HEK293 (cell line): ENCODE data around the gene TTC23L.

Experiments
- CTCF ChIA-PET: fragments of 350-600 bp; formaldehyde crosslinking; extraction: SDS; loops from one replicate; lab custom pipeline; 2021; ENCODE audit warnings: antibody characterized with exemption; lab: Yijun Ruan, JAX
- POLR2A ChIA-PET: fragments of 300-600 bp; formaldehyde crosslinking; extraction: SDS; loops from one replicate; lab custom pipeline; 2020; ENCODE audit warnings: antibody characterized with exemption, inconsistent platforms; lab: Yijun Ruan, JAX
- H3K27ac ChIP-seq: fragments of 200-500 bp; sonication (Bioruptor generic); 2 replicates; pipeline ENCODE4 v1.5.1; 2014; ENCODE audit warnings: low read depth, low read length, control low read depth, inconsistent platforms; ENCODE audit errors: extremely low read depth
- H3K36me3 ChIP-seq, 2 experiments: fragments of 200-500 bp in 1 of 2; sonication (Bioruptor generic) in 1 of 2; 1 replicate in 1 of 2; 2 replicates in 1 of 2; pipeline ENCODE4 v1.5.1; 2014 to 2017; ENCODE audit warnings: inconsistent platforms in 2 of 2, low read length in 2 of 2; ENCODE audit not compliant: control insufficient read depth in 2 of 2, insufficient read depth in 1 of 2
- H3K4me1 ChIP-seq: fragments of 200-500 bp; sonication (Bioruptor generic); 2 replicates; pipeline ENCODE4 v1.5.1; 2014; ENCODE audit warnings: mild to moderate bottlenecking, low read length, inconsistent platforms; ENCODE audit not compliant: control insufficient read depth, insufficient read depth
- H3K4me3 ChIP-seq: 2 replicates; pipeline ENCODE4 v1.5.1; 2011; ENCODE audit warnings: low read depth, mild to moderate bottlenecking, control low read depth, low read length, moderate library complexity
- H3K9me3 ChIP-seq: fragments of 200-500 bp; sonication (Bioruptor generic); 2 replicates; pipeline ENCODE4 v1.5.1; 2014; ENCODE audit warnings: low read depth, low read length, inconsistent platforms; ENCODE audit not compliant: control insufficient read depth, insufficient read depth
- BCL6B ChIP-seq: fragments of 450-650 bp; formaldehyde crosslinking; IDR thresholded peaks from 2 replicates; pipeline ENCODE4 v1.5.1; 2017; ENCODE audit warnings: missing biosample characterization, missing genetic modification characterization
- GFI1B ChIP-seq: fragments of 450-650 bp; formaldehyde crosslinking; IDR thresholded peaks from 2 replicates; pipeline ENCODE4 v1.5.1; 2016; ENCODE audit warnings: missing biosample characterization, missing genetic modification characterization
- HIC1 ChIP-seq: fragments of 450-650 bp; formaldehyde crosslinking; IDR thresholded peaks from 2 replicates; pipeline ENCODE4 v1.5.1; 2016; ENCODE audit warnings: missing biosample characterization, missing genetic modification characterization
- REPIN1 ChIP-seq: fragments of 450-650 bp; formaldehyde crosslinking; IDR thresholded peaks from 2 replicates; pipeline ENCODE4 v1.5.1; 2017; ENCODE audit warnings: missing biosample characterization, missing genetic modification characterization, low read depth
- SP2 ChIP-seq: fragments of 450-650 bp; formaldehyde crosslinking; IDR thresholded peaks from 2 replicates; pipeline ENCODE4 v1.5.1; 2016; ENCODE audit warnings: missing biosample characterization, missing genetic modification characterization
- SP3 ChIP-seq: fragments of 450-650 bp; formaldehyde crosslinking; IDR thresholded peaks from 2 replicates; pipeline ENCODE4 v1.5.1; 2016; ENCODE audit warnings: missing biosample characterization, missing genetic modification characterization
- TRIM28 ChIP-seq: IDR thresholded peaks from 2 replicates; pipeline ENCODE4 v1.6.1; 2011; ENCODE audit warnings: low read length, control low read depth, borderline replicate concordance
- ZBTB10 ChIP-seq: fragments of 450-650 bp; formaldehyde crosslinking; IDR thresholded peaks from 2 replicates; pipeline ENCODE4 v1.5.1; 2016; ENCODE audit warnings: missing biosample characterization, missing genetic modification characterization
- ZFP3 ChIP-seq: fragments of 450-650 bp; formaldehyde crosslinking; IDR thresholded peaks from 2 replicates; pipeline ENCODE4 v1.5.1; 2016; ENCODE audit warnings: low read depth, missing biosample characterization, missing genetic modification characterization
- ZFP41 ChIP-seq: fragments of 450-650 bp; formaldehyde crosslinking; IDR thresholded peaks from 2 replicates; pipeline ENCODE4 v1.5.1; 2016; ENCODE audit warnings: missing biosample characterization, missing genetic modification characterization, borderline replicate concordance
- ZIC2 ChIP-seq: fragments of 450-650 bp; formaldehyde crosslinking; IDR thresholded peaks from 2 replicates; pipeline ENCODE4 v1.5.1; 2016; ENCODE audit warnings: missing biosample characterization, missing genetic modification characterization
- ZNF239 ChIP-seq: fragments of 450-650 bp; formaldehyde crosslinking; IDR thresholded peaks from 2 replicates; pipeline ENCODE4 v1.5.1; 2016; ENCODE audit warnings: missing biosample characterization, missing genetic modification characterization
- ZNF302 ChIP-seq: fragments of 450-650 bp; formaldehyde crosslinking; IDR thresholded peaks from 2 replicates; pipeline ENCODE4 v1.5.1; 2016; ENCODE audit warnings: missing biosample characterization, missing genetic modification characterization, low read depth
- ZNF391 ChIP-seq: fragments of 450-650 bp; formaldehyde crosslinking; IDR thresholded peaks from 2 replicates; pipeline ENCODE4 v1.5.1; 2016; ENCODE audit warnings: low read depth, missing biosample characterization, missing genetic modification characterization, borderline replicate concordance
- ZNF544 ChIP-seq: fragments of 450-650 bp; formaldehyde crosslinking; IDR thresholded peaks from 2 replicates; pipeline ENCODE4 v1.5.0; 2017; ENCODE audit warnings: missing biosample characterization, missing genetic modification characterization
- ZNF76 ChIP-seq: fragments of 450-650 bp; formaldehyde crosslinking; IDR thresholded peaks from 2 replicates; pipeline ENCODE4; 2016; ENCODE audit warnings: low read depth, missing biosample characterization, missing genetic modification characterization, borderline replicate concordance
- ZNF837 ChIP-seq: fragments of 450-650 bp; formaldehyde crosslinking; IDR thresholded peaks from 2 replicates; pipeline ENCODE4 v1.5.1; 2016; ENCODE audit warnings: missing biosample characterization, missing genetic modification characterization
- ZSCAN4 ChIP-seq: fragments of 450-650 bp; formaldehyde crosslinking; IDR thresholded peaks from 2 replicates; pipeline ENCODE4 v1.5.1; 2017; ENCODE audit warnings: missing biosample characterization, missing genetic modification characterization

Gene TTC23L

GRCh38 chr5:34841816-34842215, 2.9 kb downstream of the TTC23L start (continued):
- no peak for TF ChIP-seq BCL6B

GRCh38 chr5:34842554-34842953, 3.6 kb downstream of the TTC23L start:
- TF ChIP-seq ZNF391 (tag by site-specific recombination) (no peak), ZNF239 (tag by site-specific recombination) (no peak), ZNF544 (tag by site-specific recombination) (peak; percentile 98)
- no peak overlapping the region for H3K27ac ChIP-seq
- H3K4me1 ChIP-seq, result no peaks in the 10 kb centered on the region
- CTCF ChIA-PET, result no interaction called here
- POLR2A ChIA-PET, result no interaction called here
- no peaks in the 10 kb centered on the region for H3K36me3 ChIP-seq
- H3K4me3 ChIP-seq, result no peak overlapping the region
- no peaks in the 10 kb centered on the region for H3K9me3 ChIP-seq

- TF ChIP-seq GFI1B (tag by site-specific recombination) (no peak), ZNF76 (tag by site-specific recombination) (no peak), HIC1 (tag by site-specific recombination) (no peak), ZNF837 (tag by site-specific recombination) (no peak), ZIC2 (tag by site-specific recombination) (no peak), ZFP3 (tag by site-specific recombination) (no peak), ZNF302 (tag by site-specific recombination) (no peak), SP3 (tag by site-specific recombination) (no peak), ZFP41 (tag by site-specific recombination) (no peak), ZSCAN4 (no peak), REPIN1 (no peak)
- Histone ChIP-seq H3K4me3 (no peak overlapping the region), H3K9me3 (no peaks in the 10 kb centered on the region), H3K27ac (no peak overlapping the region), H3K36me3 (no peaks in the 10 kb centered on the region), H3K4me1 (no peaks in the 10 kb centered on the region)
- POLR2A ChIA-PET, result no interaction called here
- CTCF ChIA-PET, result interaction anchor here (0.7 kb wide), 1 partner anchor 306 kb away, joined by 4 read pairs; no protein-coding TSS in a partner anchor
These were observed 4.5 kb downstream of the TTC23L start for GRCh38 chr5:34843497-34843896.

- H3K36me3 ChIP-seq, result no peaks in the 10 kb centered on the region
- no peaks in the 10 kb centered on the region for H3K9me3 ChIP-seq
- no peak overlapping the region for H3K27ac ChIP-seq
- H3K4me3 ChIP-seq, result no peak overlapping the region
- POLR2A ChIA-PET, result interaction anchor here (0.7 kb wide), 1 partner anchor 1305 kb away, joined by 3 read pairs; no protein-coding TSS in a partner anchor
- CTCF ChIA-PET, result interaction anchor here (0.6 to 1.4 kb wide), 3 partner anchors 10 to 336 kb away, joined by 3 read pairs; no protein-coding TSS in a partner anchor
- H3K4me1 ChIP-seq, result no peaks in the 10 kb centered on the region
- TF ChIP-seq SP2 (no peak), ZBTB10 (tag by site-specific recombination) (no peak), TRIM28 (no peak)
These were observed 5.1 kb downstream of the TTC23L start for GRCh38 chr5:34844106-34844505.
